ENCODE measurements around the gene ADCY3.

ADCY3 gene

GRCh38 chr2:24830351-24830750, 89.7 kb downstream of the ADCY3 start:
- TF ChIP-seq, protein P1, sequence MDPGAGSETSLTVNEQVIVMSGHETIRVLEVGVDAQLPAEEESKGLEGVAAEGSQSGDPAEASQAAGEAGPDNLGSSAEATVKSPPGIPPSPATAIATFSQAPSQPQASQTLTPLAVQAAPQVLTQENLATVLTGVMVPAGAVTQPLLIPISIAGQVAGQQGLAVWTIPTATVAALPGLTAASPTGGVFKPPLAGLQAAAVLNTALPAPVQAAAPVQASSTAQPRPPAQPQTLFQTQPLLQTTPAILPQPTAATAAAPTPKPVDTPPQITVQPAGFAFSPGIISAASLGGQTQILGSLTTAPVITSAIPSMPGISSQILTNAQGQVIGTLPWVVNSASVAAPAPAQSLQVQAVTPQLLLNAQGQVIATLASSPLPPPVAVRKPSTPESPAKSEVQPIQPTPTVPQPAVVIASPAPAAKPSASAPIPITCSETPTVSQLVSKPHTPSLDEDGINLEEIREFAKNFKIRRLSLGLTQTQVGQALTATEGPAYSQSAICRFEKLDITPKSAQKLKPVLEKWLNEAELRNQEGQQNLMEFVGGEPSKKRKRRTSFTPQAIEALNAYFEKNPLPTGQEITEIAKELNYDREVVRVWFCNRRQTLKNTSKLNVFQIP (CRISPR knock-in tag; IDR thresholded peaks at IDR 0.05; ENCODE audit: borderline replicate concordance, low read depth) = no peak
- TF ChIP-seq BACH2 (CRISPR knock-in tag; IDR thresholded peaks at IDR 0.05; ENCODE audit: borderline replicate concordance) = no peak
- no peak for TF ChIP-seq ZC3H10 (CRISPR knock-in tag; IDR thresholded peaks at IDR 0.05)
- TF ChIP-seq, protein P2, sequence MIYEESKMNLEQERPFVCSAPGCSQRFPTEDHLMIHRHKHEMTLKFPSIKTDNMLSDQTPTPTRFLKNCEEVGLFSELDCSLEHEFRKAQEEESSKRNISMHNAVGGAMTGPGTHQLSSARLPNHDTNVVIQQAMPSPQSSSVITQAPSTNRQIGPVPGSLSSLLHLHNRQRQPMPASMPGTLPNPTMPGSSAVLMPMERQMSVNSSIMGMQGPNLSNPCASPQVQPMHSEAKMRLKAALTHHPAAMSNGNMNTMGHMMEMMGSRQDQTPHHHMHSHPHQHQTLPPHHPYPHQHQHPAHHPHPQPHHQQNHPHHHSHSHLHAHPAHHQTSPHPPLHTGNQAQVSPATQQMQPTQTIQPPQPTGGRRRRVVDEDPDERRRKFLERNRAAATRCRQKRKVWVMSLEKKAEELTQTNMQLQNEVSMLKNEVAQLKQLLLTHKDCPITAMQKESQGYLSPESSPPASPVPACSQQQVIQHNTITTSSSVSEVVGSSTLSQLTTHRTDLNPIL (CRISPR knock-in tag; IDR thresholded peaks at IDR 0.05; ENCODE audit: low read depth) = no peak
- TF ChIP-seq ZNF70 (CRISPR knock-in tag; IDR thresholded peaks at IDR 0.05) = no peak
- no peak for TF ChIP-seq PPARA (CRISPR knock-in tag; IDR thresholded peaks at IDR 0.05; ENCODE audit: borderline replicate concordance)
- no peak for TF ChIP-seq SNAI2 (CRISPR knock-in tag; IDR thresholded peaks at IDR 0.05)
- no peak for TF ChIP-seq OSR1 (CRISPR knock-in tag; IDR thresholded peaks at IDR 0.05)
- TF ChIP-seq TCF4 (CRISPR knock-in tag; IDR thresholded peaks at IDR 0.05; ENCODE audit: borderline replicate concordance) = no peak
- TF ChIP-seq CSDC2 (CRISPR knock-in tag; IDR thresholded peaks at IDR 0.05) = no peak
- TF ChIP-seq ZNF8 (CRISPR knock-in tag; IDR thresholded peaks at IDR 0.05) = no peak
- TF ChIP-seq RARB (CRISPR knock-in tag; IDR thresholded peaks at IDR 0.05) = no peak
- no peak for TF ChIP-seq GLIS3 (CRISPR knock-in tag; IDR thresholded peaks at IDR 0.05)
- no peak for TF ChIP-seq ESRRG (CRISPR knock-in tag; IDR thresholded peaks at IDR 0.05)
- no peak for ATAC-seq

DNA sequence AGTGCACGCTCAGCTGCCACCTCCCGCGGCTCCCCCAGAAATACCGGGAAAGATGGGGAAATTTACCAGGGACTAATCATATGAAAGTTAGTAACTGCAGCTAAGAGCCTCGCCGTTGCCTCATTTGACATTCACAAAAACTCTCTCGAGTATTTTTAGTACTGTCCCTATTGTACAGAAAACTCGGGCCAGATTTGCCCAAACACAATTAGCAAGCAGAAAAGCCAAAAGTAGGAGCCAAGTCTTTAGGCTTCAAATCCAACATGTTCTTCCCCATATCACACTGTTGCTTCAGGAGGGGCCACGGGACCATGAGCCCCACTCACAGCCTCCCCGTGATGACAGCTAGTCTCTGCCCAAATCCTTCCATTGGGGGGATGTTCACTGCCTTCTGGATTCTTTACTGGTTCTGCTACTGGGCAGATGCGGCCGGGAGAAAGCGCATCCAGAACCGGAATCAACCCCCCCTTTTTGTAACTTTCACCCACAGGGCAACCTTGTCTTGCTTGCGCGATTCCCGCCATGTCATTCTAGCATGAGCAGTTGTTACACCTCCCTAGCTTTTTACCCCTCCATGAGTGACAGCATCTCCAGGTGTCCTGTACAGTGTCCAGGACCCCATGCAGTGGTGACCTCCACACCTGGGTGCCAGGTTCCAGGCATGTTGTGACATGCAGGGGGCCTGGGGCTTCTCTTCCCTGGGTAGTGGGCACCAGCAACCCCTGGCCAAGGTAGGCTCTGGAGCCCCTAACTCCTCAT, 91.6 kb downstream of the ADCY3 start:
- no peak for TF ChIP-seq GLIS3 (CRISPR knock-in tag; IDR thresholded peaks at IDR 0.05)
- no peak for TF ChIP-seq TSHZ2 (CRISPR knock-in tag; IDR thresholded peaks at IDR 0.05)
- TF ChIP-seq, protein P3, sequence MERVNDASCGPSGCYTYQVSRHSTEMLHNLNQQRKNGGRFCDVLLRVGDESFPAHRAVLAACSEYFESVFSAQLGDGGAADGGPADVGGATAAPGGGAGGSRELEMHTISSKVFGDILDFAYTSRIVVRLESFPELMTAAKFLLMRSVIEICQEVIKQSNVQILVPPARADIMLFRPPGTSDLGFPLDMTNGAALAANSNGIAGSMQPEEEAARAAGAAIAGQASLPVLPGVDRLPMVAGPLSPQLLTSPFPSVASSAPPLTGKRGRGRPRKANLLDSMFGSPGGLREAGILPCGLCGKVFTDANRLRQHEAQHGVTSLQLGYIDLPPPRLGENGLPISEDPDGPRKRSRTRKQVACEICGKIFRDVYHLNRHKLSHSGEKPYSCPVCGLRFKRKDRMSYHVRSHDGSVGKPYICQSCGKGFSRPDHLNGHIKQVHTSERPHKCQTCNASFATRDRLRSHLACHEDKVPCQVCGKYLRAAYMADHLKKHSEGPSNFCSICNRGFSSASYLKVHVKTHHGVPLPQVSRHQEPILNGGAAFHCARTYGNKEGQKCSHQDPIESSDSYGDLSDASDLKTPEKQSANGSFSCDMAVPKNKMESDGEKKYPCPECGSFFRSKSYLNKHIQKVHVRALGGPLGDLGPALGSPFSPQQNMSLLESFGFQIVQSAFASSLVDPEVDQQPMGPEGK (CRISPR knock-in tag; IDR thresholded peaks at IDR 0.05; ENCODE audit: borderline replicate concordance) = no peak
- no peak for TF ChIP-seq TOX (CRISPR knock-in tag; IDR thresholded peaks at IDR 0.05; ENCODE audit: borderline replicate concordance)
- TF ChIP-seq ESRRG (CRISPR knock-in tag; IDR thresholded peaks at IDR 0.05) = no peak
- no peak for TF ChIP-seq ZFP30 (CRISPR knock-in tag; IDR thresholded peaks at IDR 0.05)
- TF ChIP-seq OSR1 (CRISPR knock-in tag; IDR thresholded peaks at IDR 0.05) = no peak
- TF ChIP-seq, protein P2 (CRISPR knock-in tag; IDR thresholded peaks at IDR 0.05; ENCODE audit: low read depth) = no peak
- no peak for ATAC-seq

GRCh38 chr2:24827321-24828237, 92.5 kb downstream of the ADCY3 start:
- peak; percentile 96 for ATAC-seq
- TF ChIP-seq GLIS3 (CRISPR knock-in tag; IDR thresholded peaks at IDR 0.05) = no peak
- 0 out of 2 replicates have a peak, but pooled peaks have one; percentile 36 for TF ChIP-seq ZNF70 (CRISPR knock-in tag; IDR thresholded peaks at IDR 0.05)

Data from SK-N-SH treated with all-trans-retinoic acid at 6 μM for 48 hours (cell line).